Fibroblast of peridontal ligament (primary cell): ENCODE measurements around the gene NFATC2.
"Not testable (repeated sequence)": the region's sequence is repeated elsewhere in the genome, so short reads cannot be mapped to it uniquely, and the experiment has no call there.

Experiments
- DNase-seq: peaks from one replicate; pipeline ENCODE4 v3.0.0-alpha.2; 2010; ENCODE audit errors: extremely low read depth

Gene NFATC2

GRCh38 chr20:51540580-51540979 lies 1.9 kb downstream of the NFATC2 start:
- no peak for DNase-seq

- DNase-seq: not testable (repeated sequence)
Observed at GRCh38 chr20:51540074-51540473, 2.4 kb downstream of the NFATC2 start.

- no peak for DNase-seq
Observed at GRCh38 chr20:51536116-51537069, 6.1 kb downstream of the NFATC2 start.

- DNase-seq: no peak
Observed at GRCh38 chr20:51535674-51536073, 6.8 kb downstream of the NFATC2 start.

GRCh38 chr20:51535075-51535386 lies 7.5 kb downstream of the NFATC2 start:
- DNase-seq: no peak

- DNase-seq: no peak
Observed at GRCh38 chr20:51533291-51534172, 9.0 kb downstream of the NFATC2 start.

GRCh38 chr20:51532577-51533191 lies 9.8 kb downstream of the NFATC2 start:
- DNase-seq: no peak

- DNase-seq: no peak
Observed at GRCh38 chr20:51531712-51532456, 10.6 kb downstream of the NFATC2 start.

- DNase-seq: no peak
Observed at GRCh38 chr20:51531141-51531710, 11.3 kb downstream of the NFATC2 start.

- DNase-seq: peak; percentile 59
Observed at GRCh38 chr20:51529758-51530157, 12.8 kb downstream of the NFATC2 start.

- peak; percentile 71 for DNase-seq
Observed at GRCh38 chr20:51529081-51529681, 13.3 kb downstream of the NFATC2 start.

GRCh38 chr20:51528263-51529027 lies 14.1 kb downstream of the NFATC2 start:
- DNase-seq: no peak

GRCh38 chr20:51526754-51527153 lies 15.8 kb downstream of the NFATC2 start:
- no peak for DNase-seq

- DNase-seq: no peak
Observed at GRCh38 chr20:51526106-51526470, 16.4 kb downstream of the NFATC2 start.

GRCh38 chr20:51525241-51526105 lies 17.0 kb downstream of the NFATC2 start:
- no peak for DNase-seq

GRCh38 chr20:51523276-51524013 lies 19.1 kb downstream of the NFATC2 start:
- DNase-seq: no peak

- DNase-seq: no peak
Observed at GRCh38 chr20:51522207-51522606, 20.3 kb downstream of the NFATC2 start.

GRCh38 chr20:51517839-51518238 lies 24.7 kb downstream of the NFATC2 start:
- no peak for DNase-seq
